Glutamatergic neuron (in vitro differentiated cells): ENCODE data around the gene UBE2F. TPM values are rescaled to one million over a fixed set of nuclear protein-coding genes. Genes with fewer than 3 reads are reported as not detected.

Source experiments
- DNase-seq: peaks from one replicate; pipeline ENCODE4 v3.0.0; 2022
- H3K27ac Mint-ChIP-seq: one replicate; pipeline ENCODE4 v1.8.0; 2020; ENCODE audit warnings: mild to moderate bottlenecking, mixed read lengths, inconsistent platforms; ENCODE audit not compliant: unreplicated experiment
- H3K27me3 Mint-ChIP-seq: one replicate; pipeline ENCODE4 v1.8.0; 2020; ENCODE audit warnings: mild to moderate bottlenecking, moderate library complexity, mixed read lengths, inconsistent platforms; ENCODE audit not compliant: unreplicated experiment
- H3K36me3 Mint-ChIP-seq: one replicate; pipeline ENCODE4 v1.8.0; 2020; ENCODE audit warnings: mild to moderate bottlenecking, mixed read lengths, inconsistent platforms; ENCODE audit not compliant: unreplicated experiment
- H3K4me1 Mint-ChIP-seq: one replicate; pipeline ENCODE4 v1.8.0; 2020; ENCODE audit warnings: mild to moderate bottlenecking, low read depth, mixed read lengths, inconsistent platforms; ENCODE audit not compliant: unreplicated experiment
- H3K4me3 Mint-ChIP-seq: one replicate; pipeline ENCODE4 v1.8.0; 2020; ENCODE audit warnings: mild to moderate bottlenecking, mixed read lengths, inconsistent platforms; ENCODE audit not compliant: unreplicated experiment
- H3K9me3 Mint-ChIP-seq: one replicate; pipeline ENCODE4 v1.8.0; 2020; ENCODE audit warnings: mild to moderate bottlenecking, moderate library complexity, mixed read lengths, inconsistent platforms; ENCODE audit not compliant: unreplicated experiment
- total RNA-seq: library from RNA; stranded (reverse); fragmentation: NEBNext Ultra II Directional; extraction: Animal tissue kit (Norgen Biotek cat#: 25700); gene quantifications from one replicate; pipeline ENCODE4 v1.2.1, GENCODE V29; 2021; ENCODE audit not compliant: unreplicated experiment
- TF ChIP-seq, protein P1 (sequence below): fragments of 200-600 bp; sonication (generic); IDR thresholded peaks from one replicate; pipeline ENCODE4 v1.5.0; 2021; ENCODE audit not compliant: partially characterized antibody, unreplicated experiment

Gene UBE2F
- total RNA-seq, 1 donor from 2014 or later: 43.0 TPM

DNA sequence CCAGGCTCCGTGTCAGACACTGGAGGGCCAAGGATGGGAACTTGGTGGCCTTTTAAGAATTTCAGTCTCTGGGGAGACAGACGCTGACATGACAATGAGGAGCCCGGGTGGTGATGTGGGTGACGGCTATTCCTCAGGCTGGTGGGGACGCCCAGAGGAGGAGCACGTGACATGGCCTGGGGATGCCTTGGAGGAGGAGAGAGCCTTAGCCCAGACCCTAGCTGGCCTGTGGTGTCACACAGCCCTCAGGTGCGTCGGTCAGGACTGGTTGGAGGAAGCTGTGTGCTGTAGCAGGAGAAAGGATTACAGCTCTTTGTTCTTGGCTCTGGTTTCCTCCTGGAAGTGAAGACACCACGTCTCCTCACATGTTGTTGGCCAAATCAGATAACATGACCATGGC lies 54.0 kb downstream of the UBE2F start:
- no peak overlapping the region for H3K4me3 Mint-ChIP-seq
- H3K27me3 Mint-ChIP-seq: no peaks in the 10 kb centered on the region
- no peak overlapping the region for H3K27ac Mint-ChIP-seq
- no peaks in the 10 kb centered on the region for H3K9me3 Mint-ChIP-seq
- no peaks in the 10 kb centered on the region for H3K36me3 Mint-ChIP-seq
- TF ChIP-seq, protein P1, sequence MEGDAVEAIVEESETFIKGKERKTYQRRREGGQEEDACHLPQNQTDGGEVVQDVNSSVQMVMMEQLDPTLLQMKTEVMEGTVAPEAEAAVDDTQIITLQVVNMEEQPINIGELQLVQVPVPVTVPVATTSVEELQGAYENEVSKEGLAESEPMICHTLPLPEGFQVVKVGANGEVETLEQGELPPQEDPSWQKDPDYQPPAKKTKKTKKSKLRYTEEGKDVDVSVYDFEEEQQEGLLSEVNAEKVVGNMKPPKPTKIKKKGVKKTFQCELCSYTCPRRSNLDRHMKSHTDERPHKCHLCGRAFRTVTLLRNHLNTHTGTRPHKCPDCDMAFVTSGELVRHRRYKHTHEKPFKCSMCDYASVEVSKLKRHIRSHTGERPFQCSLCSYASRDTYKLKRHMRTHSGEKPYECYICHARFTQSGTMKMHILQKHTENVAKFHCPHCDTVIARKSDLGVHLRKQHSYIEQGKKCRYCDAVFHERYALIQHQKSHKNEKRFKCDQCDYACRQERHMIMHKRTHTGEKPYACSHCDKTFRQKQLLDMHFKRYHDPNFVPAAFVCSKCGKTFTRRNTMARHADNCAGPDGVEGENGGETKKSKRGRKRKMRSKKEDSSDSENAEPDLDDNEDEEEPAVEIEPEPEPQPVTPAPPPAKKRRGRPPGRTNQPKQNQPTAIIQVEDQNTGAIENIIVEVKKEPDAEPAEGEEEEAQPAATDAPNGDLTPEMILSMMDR: no peak
- no peak for DNase-seq
- H3K4me1 Mint-ChIP-seq: peaks cover 6% of the 10 kb centered on the region

DNA sequence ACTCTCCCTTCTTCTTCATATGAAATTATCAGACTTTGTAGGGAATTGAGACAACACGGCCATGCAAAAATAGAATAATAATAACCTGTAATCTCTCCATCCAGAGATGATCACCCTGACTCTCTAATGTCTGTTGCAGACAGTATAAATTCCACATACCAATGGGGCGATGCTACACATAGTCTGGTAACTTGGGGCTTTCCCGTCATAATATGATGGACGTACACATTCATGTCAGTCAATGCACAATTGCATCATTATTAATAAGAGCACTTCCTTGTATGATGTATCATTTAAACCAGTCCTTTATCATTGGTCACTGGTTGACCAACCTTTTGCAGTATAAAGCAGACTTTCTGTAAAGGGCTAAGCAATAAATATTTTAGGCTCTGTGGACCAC lies 54.5 kb downstream of the UBE2F start:
- Mint-ChIP-seq H3K4me3 (no peak overlapping the region), H3K27ac (no peak overlapping the region), H3K4me1 (peaks cover 6% of the 10 kb centered on the region), H3K9me3 (no peaks in the 10 kb centered on the region), H3K36me3 (no peaks in the 10 kb centered on the region), H3K27me3 (no peaks in the 10 kb centered on the region)
- DNase-seq: no peak
- TF ChIP-seq, protein P1: no peak

DNA sequence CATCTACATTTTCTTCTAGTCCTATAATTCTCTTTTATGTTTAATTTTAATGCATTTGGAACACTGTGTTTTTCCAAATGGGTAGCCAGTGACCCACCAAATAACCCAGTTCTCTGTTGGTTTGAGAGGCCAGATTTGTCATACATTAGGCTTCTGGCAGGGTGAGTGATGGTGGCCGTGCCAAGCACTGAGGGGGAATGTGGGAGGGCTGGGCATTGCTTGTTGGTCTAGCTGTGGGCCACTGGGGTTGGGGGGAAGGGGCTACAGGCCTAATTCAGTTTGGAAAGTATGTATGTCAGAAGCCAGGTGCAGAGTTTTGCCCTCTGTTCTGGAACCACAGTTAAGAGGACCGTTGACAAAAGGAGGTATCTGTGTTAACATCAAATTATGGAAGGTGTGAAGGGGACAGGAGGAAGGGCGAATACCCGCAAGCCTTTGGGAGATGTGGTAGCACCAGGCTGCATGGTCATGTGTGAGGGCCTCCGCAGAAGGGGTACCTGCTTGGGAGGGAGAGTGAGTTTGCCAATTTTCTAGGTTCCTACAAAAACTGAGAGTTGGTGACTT lies 55.9 kb downstream of the UBE2F start:
- Mint-ChIP-seq H3K4me3 (no peak overlapping the region), H3K36me3 (no peaks in the 10 kb centered on the region), H3K9me3 (no peaks in the 10 kb centered on the region), H3K27me3 (no peaks in the 10 kb centered on the region), H3K27ac (no peak overlapping the region), H3K4me1 (peaks cover 6% of the 10 kb centered on the region)
- no peak for DNase-seq
- TF ChIP-seq, protein P1: no peak

DNA sequence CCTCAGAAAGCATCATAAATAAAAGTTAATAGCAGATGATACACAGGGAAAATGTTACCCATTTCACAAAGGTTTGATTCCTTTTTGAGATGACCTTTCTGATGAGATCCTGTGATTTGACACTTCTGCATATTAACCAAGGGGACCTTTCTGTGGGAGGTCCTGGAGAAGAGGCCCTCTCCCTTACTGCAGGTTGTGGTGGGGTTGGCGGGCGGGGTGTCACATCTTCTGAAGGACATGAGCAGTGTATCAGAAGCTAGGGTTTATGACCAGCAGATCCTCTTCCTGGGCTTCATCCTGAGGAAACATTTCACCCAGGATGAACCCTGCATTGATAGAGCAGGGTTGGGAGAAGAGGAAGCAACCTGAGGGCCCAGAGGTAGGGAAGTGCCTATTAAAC lies 56.8 kb downstream of the UBE2F start:
- no peak overlapping the region for H3K27ac Mint-ChIP-seq
- peaks cover 6% of the 10 kb centered on the region for H3K4me1 Mint-ChIP-seq

DNA sequence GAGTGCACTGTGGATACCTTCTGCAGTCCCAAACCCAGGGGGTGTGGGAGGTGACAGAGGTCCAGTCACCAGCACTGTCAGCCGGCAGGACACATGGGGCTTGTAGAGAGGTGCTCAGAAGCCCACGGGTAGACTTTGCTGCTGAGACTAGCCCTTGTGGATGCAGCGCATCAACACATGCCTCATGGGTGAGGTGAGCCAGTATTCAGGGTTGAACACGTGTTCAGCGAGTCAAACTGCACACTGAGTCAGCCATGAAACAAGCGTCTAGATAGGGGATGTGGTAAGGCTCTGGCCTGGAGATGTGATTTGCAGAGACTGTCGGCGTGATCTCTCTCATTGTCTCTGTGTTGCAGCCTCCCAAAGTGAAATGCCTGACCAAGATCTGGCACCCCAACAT lies 58.2 kb downstream of the UBE2F start:
- peaks cover 2% of the 10 kb centered on the region for H3K9me3 Mint-ChIP-seq
- no peak overlapping the region for H3K27ac Mint-ChIP-seq
- H3K4me3 Mint-ChIP-seq: no peak overlapping the region
- no peaks in the 10 kb centered on the region for H3K36me3 Mint-ChIP-seq
- H3K4me1 Mint-ChIP-seq: peaks cover 4% of the 10 kb centered on the region
- TF ChIP-seq, protein P1: no peak
- DNase-seq: no peak
- no peaks in the 10 kb centered on the region for H3K27me3 Mint-ChIP-seq

More for the DNA sequence above, 56.8 kb downstream of the UBE2F start:
- Mint-ChIP-seq H3K4me3 (no peak overlapping the region), H3K9me3 (no peaks in the 10 kb centered on the region), H3K36me3 (no peaks in the 10 kb centered on the region), H3K27me3 (no peaks in the 10 kb centered on the region)
- no peak for DNase-seq
- TF ChIP-seq, protein P1: no peak
